Erythroblast (primary cell): ENCODE results near the gene SLC22A2.

ENCODE experiments used
- GATA1 ChIP-seq: IDR thresholded peaks from 2 replicates; pipeline ENCODE4 v1.6.1; 2011; ENCODE audit warnings: low read depth, mild to moderate bottlenecking, control low read depth, low read length, moderate library complexity
- POLR2A ChIP-seq: IDR thresholded peaks from 2 replicates; pipeline ENCODE4 v1.6.1; 2011; ENCODE audit warnings: mild to moderate bottlenecking, low read length

GRCh38 chr6:160258346-160259142 lies at the start of gene SLC22A2:
- no peak for TF ChIP-seq POLR2A
- no peak for TF ChIP-seq GATA1
